IMR-90 (cell line): ENCODE data around the gene PROCR.

Experiments
- CTCF ChIP-seq: conservative IDR thresholded peaks from 2 replicates; pipeline ENCODE4 v1.5.1; 2012; ENCODE audit warnings: mild to moderate bottlenecking, low read depth, low read length, improper control_type of control experiment
- USF2 ChIP-seq: fragments of 150-350 bp; IDR thresholded peaks from 2 replicates; pipeline ENCODE4 v1.6.1; 2017; ENCODE audit warnings: mild to moderate bottlenecking, antibody characterized with exemption, low read length, low read depth

- TF ChIP-seq USF2, result no peak
- no peak for TF ChIP-seq CTCF
Observed at GRCh38 chr20:35171753-35172433, at the start of gene PROCR.
